Epithelial cell of esophagus (primary cell): ENCODE measurements around the gene ASTN2.

Source experiments
- DNase-seq: peaks from one replicate; pipeline ENCODE4 v3.0.0; 2010; ENCODE audit warnings: low read depth
- H3K4me3 ChIP-seq: 2 replicates; pipeline ENCODE4 v1.5.1; 2011; ENCODE audit warnings: mild to moderate bottlenecking, low read length, control low read depth
- TF ChIP-seq, protein P1 (sequence below): IDR thresholded peaks from 2 replicates; pipeline ENCODE4 v1.5.1; 2011; ENCODE audit warnings: low read depth, mild to moderate bottlenecking, low read length, control low read depth, inconsistent platforms; ENCODE audit not compliant: insufficient read depth; ENCODE audit errors: missing control alignments

ASTN2 gene

DNA sequence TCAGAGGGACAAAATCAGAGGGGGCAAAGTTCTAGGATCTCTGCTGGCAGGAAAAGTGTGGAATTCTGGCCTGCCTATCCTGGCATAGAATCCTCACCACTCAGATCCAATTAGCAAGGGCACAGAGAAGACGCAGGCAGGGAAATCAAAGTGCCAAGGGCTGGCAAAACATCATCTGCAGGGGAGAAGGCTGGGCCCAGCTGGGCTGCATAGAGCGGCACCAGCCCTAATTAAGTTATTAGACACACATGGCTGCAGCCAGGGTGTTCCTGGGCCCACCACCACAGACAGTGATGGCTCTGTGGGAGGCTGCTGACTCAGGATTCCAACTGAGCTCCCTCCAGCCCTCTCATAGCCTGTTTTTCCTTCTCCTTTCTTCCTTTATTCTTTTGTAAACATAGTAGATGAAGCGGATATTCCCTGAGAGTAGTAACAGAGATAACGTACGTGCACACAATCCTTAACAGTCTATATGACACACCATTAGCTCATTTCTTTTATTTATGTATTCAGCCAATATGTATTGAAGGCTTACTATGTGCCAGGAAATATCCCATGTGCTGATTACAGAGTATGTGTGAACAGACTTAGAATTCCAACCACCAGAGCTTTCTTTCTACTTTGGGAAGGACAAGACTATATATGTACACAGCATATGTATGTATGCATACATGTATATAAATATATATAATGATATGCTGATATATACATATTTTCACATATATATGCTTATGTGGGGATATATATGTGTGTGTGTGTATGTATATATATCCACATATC, 236.1 kb downstream of the ASTN2 start:
- no peak for DNase-seq
- no peak overlapping the region for H3K4me3 ChIP-seq
- TF ChIP-seq, protein P1, sequence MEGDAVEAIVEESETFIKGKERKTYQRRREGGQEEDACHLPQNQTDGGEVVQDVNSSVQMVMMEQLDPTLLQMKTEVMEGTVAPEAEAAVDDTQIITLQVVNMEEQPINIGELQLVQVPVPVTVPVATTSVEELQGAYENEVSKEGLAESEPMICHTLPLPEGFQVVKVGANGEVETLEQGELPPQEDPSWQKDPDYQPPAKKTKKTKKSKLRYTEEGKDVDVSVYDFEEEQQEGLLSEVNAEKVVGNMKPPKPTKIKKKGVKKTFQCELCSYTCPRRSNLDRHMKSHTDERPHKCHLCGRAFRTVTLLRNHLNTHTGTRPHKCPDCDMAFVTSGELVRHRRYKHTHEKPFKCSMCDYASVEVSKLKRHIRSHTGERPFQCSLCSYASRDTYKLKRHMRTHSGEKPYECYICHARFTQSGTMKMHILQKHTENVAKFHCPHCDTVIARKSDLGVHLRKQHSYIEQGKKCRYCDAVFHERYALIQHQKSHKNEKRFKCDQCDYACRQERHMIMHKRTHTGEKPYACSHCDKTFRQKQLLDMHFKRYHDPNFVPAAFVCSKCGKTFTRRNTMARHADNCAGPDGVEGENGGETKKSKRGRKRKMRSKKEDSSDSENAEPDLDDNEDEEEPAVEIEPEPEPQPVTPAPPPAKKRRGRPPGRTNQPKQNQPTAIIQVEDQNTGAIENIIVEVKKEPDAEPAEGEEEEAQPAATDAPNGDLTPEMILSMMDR, result no peak

GRCh38 chr9:117170567-117170966, 244.3 kb downstream of the ASTN2 start:
- DNase-seq, result no peak
- no peak overlapping the region for H3K4me3 ChIP-seq
- TF ChIP-seq, protein P1, result no peak

DNA sequence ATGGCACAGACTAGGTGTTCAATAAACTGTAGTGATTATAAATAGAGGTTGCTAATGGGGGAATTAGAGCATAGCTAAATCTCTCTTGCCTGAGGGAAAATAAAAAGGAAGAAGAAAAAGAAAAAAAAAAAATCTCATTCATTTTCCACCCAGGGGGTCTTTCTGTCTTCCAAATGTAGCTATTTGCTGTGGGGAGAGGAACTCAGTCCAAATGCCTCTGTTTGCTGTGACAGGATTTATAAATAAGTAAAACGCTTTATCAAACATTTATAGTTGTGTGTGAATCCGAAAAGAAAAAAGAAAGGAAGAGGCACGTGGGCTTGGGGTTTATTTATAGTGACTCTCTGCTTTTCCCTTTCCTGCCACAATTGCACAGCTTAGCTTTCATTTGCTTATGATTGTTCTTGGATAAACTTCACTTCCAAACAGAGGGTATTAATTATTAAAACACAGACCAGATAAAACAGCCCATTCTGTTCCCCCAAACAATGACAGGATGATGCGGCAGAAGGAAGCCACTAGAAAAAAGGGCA, 245.7 kb downstream of the ASTN2 start:
- TF ChIP-seq, protein P1, result no peak
- H3K4me3 ChIP-seq, result no peak overlapping the region
- no peak for DNase-seq

DNA sequence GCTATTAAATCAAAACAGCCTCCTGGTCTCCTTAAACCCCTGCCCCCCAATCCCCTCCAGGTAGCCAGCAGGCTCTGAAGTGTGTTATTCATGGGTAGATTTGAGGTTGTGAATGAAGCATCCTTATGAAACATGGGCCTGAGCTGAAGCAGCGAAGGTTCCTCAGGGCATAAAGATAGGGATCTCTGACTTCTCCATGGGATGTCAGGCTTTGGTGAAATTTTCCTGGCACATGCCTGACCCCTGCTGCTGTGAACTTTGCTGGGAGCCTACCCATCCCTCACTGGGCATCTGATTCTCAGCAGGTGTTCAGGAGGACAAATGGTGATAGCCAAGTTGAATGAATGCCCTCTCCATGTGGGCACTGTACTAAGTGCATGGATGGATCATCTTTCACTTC, 250.3 kb downstream of the ASTN2 start:
- TF ChIP-seq, protein P1, result no peak
- no peak overlapping the region for H3K4me3 ChIP-seq
- no peak for DNase-seq

- no peak overlapping the region for H3K4me3 ChIP-seq
- TF ChIP-seq, protein P1, result no peak
- DNase-seq, result no peak
Observed at GRCh38 chr9:117160254-117160653, 254.6 kb downstream of the ASTN2 start.

- DNase-seq, result peak; percentile 8
- H3K4me3 ChIP-seq, result no peak overlapping the region
- TF ChIP-seq, protein P1, result no peak
Observed at GRCh38 chr9:117156771-117157535, 257.9 kb downstream of the ASTN2 start.
